GM23248 (cell line): ENCODE measurements around the gene ZNF827.

Experiments
- EZH2 ChIP-seq: fragments of 200-600 bp; sonication (generic); IDR thresholded peaks from 2 replicates; pipeline ENCODE4 v1.6.1; 2018; ENCODE audit warnings: antibody characterized with exemption, mild to moderate bottlenecking; ENCODE audit not compliant: insufficient read depth, poor library complexity, severe bottlenecking
- EZH2phosphoT487 ChIP-seq: fragments of 200-600 bp; sonication (generic); IDR thresholded peaks from 2 replicates; pipeline ENCODE4 v1.6.1; 2018; ENCODE audit warnings: antibody characterized with exemption, moderate library complexity, mild to moderate bottlenecking, low read depth; ENCODE audit not compliant: insufficient read depth

DNA sequence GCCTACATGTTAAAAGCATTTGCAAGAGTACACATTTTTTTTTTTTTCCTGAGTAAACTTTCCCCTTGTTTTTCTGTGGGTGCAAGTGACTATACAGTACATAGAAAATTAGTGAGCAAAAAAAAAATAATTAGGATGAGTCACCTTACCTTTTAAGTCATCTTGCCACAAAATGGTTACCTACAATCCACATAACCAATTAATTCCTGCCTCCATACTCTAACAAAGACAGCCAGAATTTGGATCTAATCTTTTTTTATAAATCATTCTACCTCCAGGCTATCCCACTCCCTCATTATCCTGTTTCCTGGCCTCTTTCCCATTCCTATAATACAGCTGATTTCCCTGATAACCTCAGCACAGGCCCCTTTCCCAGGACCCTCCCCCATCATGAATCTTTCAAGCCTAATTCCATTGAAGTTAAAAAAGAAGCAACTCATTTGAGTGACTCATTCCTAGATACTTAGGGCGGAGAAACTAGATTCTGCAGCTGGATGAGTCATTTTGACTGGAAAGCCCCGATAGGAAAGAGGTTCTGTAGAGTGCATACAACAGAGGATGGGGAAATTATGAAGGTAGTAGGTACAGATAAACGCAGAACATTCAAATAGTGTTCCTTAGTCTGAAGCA is 130.5 kb downstream of the ZNF827 start:
- TF ChIP-seq EZH2 (no peak), EZH2phosphoT487 (no peak)
